GM21423 (cell line): ENCODE data around the gene TMEM236.

Experiments
- ATAC-seq: cut with Tn5 transposase; IDR thresholded peaks from one replicate; pipeline ENCODE4 v1.9.1; 2021; ENCODE audit warnings: mild to moderate bottlenecking, moderate library complexity; ENCODE audit not compliant: unreplicated experiment

TMEM236 gene

GRCh38 chr10:17784688-17785087 is 32.7 kb downstream of the TMEM236 start:
- no peak for ATAC-seq

GRCh38 chr10:17785276-17785930 is 33.4 kb downstream of the TMEM236 start:
- ATAC-seq: no peak

DNA sequence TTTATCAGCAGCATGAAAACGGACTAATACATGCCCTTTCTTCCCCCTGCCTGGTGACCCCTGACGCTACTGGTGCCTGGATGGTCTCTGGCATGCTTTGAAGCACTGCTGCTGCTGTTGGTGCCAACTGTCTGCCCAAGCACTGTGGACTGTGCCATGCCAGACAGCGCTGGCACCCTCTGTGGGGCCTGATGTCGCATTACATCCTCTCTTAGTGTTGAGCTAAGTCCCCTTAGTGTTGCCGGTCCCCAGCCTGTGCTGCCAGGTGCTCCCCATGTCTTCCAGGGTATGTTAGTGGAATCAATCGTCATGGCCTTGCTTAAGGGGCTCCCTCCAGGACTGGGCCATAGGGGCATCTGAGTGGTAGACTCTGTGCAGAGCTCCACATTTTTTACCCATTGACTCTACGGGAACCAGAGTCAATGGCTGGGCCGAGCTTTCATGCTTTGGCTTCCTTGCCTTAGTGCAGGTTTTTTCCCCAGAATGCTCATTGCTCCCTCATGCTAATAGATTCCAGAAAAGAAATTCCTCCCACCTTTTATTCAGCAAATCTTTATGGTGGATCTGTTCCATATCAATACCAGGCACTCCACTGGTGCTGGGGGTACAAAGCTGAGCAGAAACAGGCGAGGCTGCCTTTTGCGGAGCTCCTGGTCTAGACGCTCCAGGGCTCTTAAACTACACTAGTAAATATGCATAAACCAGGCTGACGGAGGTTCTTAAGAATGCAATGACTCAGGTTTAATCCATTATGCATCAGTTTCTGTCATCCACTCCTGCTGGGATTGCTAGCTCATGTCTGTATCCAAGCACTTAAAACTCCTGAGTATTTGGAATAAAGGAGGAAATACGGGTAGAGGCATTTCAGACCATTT is 35.3 kb downstream of the TMEM236 start:
- no peak for ATAC-seq

DNA sequence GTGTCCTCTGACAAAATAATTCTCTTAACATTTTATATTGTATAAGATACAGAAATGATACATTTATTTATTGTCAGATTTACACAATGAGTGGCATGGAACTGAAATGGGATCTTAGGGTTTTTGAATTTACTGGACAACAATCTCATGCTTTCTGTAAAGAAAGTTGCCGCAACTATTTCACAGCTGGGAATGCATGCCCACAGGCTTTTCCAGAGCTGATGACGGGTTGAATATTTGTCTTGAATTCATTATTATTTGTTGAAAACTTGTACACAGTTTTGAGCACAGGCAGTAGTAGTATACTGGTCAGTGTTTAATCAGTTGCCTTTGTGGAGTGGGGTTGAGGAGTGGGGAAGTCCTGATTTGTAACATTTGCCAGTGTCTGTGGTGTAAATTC is 36.6 kb downstream of the TMEM236 start:
- no peak for ATAC-seq

DNA sequence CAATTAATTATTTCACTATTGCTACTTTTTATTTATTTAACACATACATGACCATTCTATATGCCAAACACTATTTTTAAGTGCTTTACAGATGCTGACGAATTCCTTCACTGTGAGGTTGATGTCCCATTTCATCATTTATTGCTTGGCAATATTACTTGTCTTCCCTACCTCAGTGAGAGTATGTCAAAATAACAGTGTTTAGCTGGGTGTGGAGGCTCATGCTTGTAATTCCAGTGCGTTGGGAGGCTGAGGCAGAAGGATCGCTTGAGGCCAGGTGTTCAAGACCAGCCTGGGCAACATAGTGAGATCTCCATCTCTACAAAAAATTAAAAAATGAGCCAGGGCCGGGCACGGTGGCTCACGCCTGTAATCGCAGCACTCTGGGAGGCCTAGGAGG is 37.4 kb downstream of the TMEM236 start:
- ATAC-seq: no peak

DNA sequence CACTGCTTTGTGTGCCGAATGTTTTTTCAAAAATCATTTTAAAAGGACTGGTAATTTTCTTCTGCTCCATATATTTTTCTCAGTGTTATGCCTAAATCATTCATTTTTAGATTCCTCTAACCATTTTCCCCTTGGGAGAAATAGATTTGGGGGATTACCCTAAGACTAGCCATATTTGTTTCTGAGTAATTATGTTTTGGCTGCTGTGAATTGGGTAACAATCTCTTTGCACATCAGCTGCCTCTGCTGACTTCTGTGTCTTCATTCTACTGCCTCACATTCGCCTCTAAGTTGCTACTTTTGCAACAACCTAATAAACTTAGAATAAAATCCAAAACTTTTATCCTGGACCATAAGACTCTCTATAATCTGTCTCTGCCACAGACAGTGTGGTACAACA is 38.6 kb downstream of the TMEM236 start:
- ATAC-seq: no peak

DNA sequence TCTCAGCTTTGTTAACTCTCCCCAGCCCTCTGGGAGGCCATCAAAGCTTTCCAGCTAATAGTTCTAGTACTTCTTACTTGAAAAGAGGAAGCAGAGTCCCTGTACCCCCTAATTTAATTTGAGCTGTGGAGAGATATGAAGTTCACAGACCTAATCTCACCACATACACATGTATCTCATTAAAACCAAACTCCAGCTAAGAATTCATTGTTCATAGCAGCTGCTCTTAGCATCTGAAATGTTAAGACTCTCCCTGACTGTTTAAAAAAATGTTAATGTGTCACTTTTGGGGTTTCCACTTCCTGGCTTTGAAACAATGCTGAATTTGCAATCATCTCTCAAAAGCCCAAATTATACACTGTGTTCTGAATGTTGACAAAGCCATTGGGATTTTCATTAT is 41.0 kb downstream of the TMEM236 start:
- ATAC-seq: peak; percentile 54

GRCh38 chr10:17793823-17794644 is 42.0 kb downstream of the TMEM236 start:
- ATAC-seq: no peak

GRCh38 chr10:17795083-17795482 is 43.1 kb downstream of the TMEM236 start:
- ATAC-seq: no peak

- no peak for ATAC-seq
These were observed 44.0 kb downstream of the TMEM236 start for GRCh38 chr10:17795813-17796594.

- no peak for ATAC-seq
These were observed 49.5 kb downstream of the TMEM236 start for GRCh38 chr10:17801507-17801906.

DNA sequence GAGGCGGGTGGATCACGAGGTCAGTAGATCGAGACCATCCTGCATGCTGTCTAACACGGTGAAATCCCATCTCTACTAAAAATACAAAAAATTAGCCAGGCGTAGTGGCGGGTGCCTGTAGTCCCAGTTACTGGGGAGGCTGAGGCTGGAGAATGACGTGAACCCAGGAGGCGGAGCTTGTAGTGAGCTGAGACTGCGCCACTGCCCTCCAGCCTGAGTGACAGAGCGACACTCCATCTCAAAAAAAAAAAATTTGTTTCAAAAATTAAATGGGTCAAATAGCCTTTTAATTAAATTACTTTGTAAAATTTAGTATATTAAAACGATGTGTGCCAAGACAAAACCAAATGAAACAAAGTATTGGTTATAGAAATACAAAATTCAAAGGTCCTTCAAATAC is 50.3 kb downstream of the TMEM236 start:
- ATAC-seq: no peak

GRCh38 chr10:17802976-17803375 is 51.0 kb downstream of the TMEM236 start:
- no peak for ATAC-seq

GRCh38 chr10:17805330-17805729 is 53.3 kb downstream of the TMEM236 start:
- ATAC-seq: no peak

DNA sequence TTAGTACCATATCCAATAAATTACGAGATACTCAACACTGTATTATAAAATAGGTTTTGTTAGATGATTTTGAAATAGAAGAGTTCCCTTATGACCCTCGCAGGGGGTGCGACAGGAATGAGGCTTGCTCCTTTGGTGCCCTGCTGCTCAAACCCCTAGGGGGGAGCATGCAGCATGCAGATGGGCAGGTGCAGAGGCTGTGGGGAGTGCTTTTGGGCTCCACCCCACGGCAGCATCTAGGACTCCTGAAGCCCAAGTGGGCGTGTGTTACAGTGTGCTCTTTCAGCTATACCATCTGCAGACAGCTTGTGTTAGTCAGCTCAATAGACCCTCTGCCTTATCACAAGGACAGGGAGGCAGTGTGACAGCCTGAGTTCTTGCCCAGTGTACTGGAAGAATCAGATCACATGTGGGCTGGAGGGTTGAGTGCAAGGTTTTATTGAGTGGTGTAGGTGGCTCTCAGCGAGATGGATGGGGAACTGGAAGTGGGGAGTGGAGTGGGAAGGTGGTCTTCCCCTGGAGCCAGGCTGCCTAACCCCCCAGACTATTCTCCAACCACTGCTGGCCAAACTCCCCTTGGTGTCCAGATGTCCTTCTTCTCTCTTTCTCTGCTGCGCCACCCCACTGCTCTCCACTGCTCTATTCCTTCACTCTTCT is 54.0 kb downstream of the TMEM236 start:
- ATAC-seq: no peak

DNA sequence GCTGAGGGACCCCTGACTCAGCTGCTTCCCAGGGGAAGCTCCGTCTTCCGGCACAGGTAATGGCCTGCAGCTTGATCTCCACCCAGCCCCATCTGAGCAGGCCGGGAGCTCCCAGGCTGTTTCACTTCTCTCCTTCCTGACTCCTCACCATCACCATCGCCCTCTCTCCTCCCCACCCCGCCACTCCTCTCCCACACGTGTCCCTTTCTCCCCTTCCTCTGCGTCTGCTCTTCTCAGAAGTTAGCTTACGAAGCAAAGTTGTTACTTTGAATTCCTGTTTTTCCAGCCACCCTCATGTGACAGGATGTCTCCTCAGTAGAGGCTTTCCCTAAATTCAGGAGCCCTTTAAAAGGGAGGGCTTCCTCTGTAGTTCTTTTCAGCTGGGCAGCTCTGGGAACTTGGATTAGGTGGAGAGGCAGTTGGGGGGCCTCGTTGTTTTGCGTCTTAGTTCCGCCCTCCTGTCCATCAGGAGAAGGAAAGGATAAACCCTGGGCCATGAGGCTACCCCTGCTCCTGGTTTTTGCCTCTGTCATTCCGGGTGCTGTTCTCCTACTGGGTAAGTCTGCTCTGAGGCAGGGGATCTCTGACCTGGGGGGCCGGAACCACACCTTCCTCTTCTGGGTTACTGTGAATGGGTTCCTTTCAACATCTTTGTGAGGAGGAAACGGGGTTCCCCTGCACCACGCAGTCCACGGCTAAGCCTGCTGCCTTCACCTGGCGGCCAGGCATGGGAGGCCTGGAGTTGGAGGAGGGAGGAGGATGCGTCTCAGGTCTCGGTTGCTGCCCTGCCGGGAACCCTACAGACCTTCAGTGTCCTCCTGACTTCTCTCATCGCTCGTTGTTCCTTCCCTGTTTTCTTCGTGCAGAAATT is 57.2 kb downstream of the TMEM236 start, which contains the start of gene MRC1:
MRC1 (plus strand) TSS at position 378 of the 871 bp plus-strand sequence; CDS start at position 496, 118 bp downstream.
- ATAC-seq: no peak

- no peak for ATAC-seq
These were observed 59.3 kb downstream of the TMEM236 start for GRCh38 chr10:17811146-17811865.

- ATAC-seq: no peak
These were observed 63.0 kb downstream of the TMEM236 start for GRCh38 chr10:17814973-17815372.
